ENCODE results near the gene ALG5.

DNA sequence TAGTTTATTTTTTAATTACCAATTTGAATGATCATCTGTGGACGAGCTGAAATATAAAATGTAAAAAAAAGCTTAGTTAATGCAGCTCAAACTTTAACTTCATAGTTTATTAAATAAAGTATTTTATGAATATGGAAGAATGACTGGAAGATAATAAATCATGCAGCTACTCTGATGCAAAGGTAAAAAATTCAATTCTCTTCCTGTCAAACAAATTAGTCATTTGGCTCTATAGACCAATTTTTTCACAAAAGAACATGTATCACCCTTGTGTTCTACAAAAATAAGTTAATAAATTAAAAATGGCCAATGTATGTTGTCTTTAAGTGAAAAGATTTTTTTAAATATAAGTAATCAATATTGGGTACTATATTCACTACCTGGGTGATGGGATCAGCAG lies 27.6 kb upstream of the ALG5 start:
- TF ChIP-seq, protein P1, sequence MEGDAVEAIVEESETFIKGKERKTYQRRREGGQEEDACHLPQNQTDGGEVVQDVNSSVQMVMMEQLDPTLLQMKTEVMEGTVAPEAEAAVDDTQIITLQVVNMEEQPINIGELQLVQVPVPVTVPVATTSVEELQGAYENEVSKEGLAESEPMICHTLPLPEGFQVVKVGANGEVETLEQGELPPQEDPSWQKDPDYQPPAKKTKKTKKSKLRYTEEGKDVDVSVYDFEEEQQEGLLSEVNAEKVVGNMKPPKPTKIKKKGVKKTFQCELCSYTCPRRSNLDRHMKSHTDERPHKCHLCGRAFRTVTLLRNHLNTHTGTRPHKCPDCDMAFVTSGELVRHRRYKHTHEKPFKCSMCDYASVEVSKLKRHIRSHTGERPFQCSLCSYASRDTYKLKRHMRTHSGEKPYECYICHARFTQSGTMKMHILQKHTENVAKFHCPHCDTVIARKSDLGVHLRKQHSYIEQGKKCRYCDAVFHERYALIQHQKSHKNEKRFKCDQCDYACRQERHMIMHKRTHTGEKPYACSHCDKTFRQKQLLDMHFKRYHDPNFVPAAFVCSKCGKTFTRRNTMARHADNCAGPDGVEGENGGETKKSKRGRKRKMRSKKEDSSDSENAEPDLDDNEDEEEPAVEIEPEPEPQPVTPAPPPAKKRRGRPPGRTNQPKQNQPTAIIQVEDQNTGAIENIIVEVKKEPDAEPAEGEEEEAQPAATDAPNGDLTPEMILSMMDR (IDR thresholded peaks at IDR 0.05) = no peak
- TF ChIP-seq POLR2A (IDR thresholded peaks at IDR 0.05) = no peak
